SU-DHL-6 (cell line): ENCODE results near the gene PGAM2.

ENCODE experiments used
- H2AFZ ChIP-seq: fragments of 200-600 bp; sonication (generic); 2 replicates; pipeline ENCODE4 v1.6.1; 2014; ENCODE audit warnings: low read depth, mild to moderate bottlenecking, moderate library complexity, mixed read lengths, antibody characterized with exemption, low read length; ENCODE audit not compliant: severe bottlenecking
- H3F3A ChIP-seq: fragments of 200-600 bp; shearing (Covaris generic); 2 replicates; pipeline ENCODE4 v1.6.0; 2016; ENCODE audit warnings: antibody characterized with exemption, mild to moderate bottlenecking; ENCODE audit not compliant: insufficient read depth
- H3K27ac ChIP-seq: fragments of 200-600 bp; sonication (generic); 2 replicates; pipeline ENCODE4 v1.5.1; 2016; ENCODE audit warnings: low read depth, mild to moderate bottlenecking, low read length, moderate library complexity, mixed read lengths
- H3K27me3 ChIP-seq: fragments of 200-600 bp; sonication (generic), shearing (Covaris generic); 2 replicates; pipeline ENCODE4 v1.6.0; 2014; ENCODE audit warnings: mild to moderate bottlenecking, low read length
- H3K36me3 ChIP-seq: fragments of 200-600 bp; sonication (generic); 2 replicates; pipeline ENCODE4 v1.6.1; 2014; ENCODE audit warnings: mild to moderate bottlenecking, low read length, mixed read lengths
- H3K4me2 ChIP-seq: fragments of 300-600, 200-600 bp; shearing (Covaris generic), sonication (generic); 2 replicates; pipeline ENCODE4 v1.6.0; 2014; ENCODE audit warnings: low read length, low read depth, mild to moderate bottlenecking; ENCODE audit not compliant: poor library complexity, severe bottlenecking
- H3K4me3 ChIP-seq: fragments of 200-600 bp; sonication (generic); 2 replicates; pipeline ENCODE4 v1.5.1; 2014; ENCODE audit warnings: antibody characterized with exemption, low read length, mild to moderate bottlenecking, mixed read lengths; ENCODE audit not compliant: insufficient read depth, poor library complexity, severe bottlenecking
- H3K79me2 ChIP-seq: fragments of 200-600 bp; sonication (generic); 2 replicates; pipeline ENCODE4 v1.6.1; 2014; ENCODE audit warnings: mild to moderate bottlenecking, low read length, moderate library complexity; ENCODE audit not compliant: insufficient read depth
- H3K9ac ChIP-seq: fragments of 200-600 bp; sonication (generic); 2 replicates; pipeline ENCODE4 v1.7.0; 2014; ENCODE audit warnings: mild to moderate bottlenecking, low read length
- H3K9me2 ChIP-seq: fragments of 200-600 bp; sonication (generic); replicated peaks from 2 replicates; pipeline ENCODE4 v1.6.1; 2014; ENCODE audit warnings: low read length; ENCODE audit not compliant: insufficient read depth
- H3K9me3 ChIP-seq: fragments of 200-600 bp; sonication (generic); 2 replicates; pipeline ENCODE4 v1.6.1; 2014; ENCODE audit warnings: low read length, mixed read lengths; ENCODE audit not compliant: insufficient read depth
- H4K20me1 ChIP-seq: fragments of 200-600 bp; sonication (generic); 2 replicates; pipeline ENCODE4 v1.6.1; 2014; ENCODE audit warnings: low read depth, mild to moderate bottlenecking, antibody characterized with exemption, low read length, moderate library complexity, mixed read lengths
- EZH2phosphoT487 ChIP-seq: fragments of 200-600 bp; sonication (generic), shearing (Covaris generic); conservative IDR thresholded peaks from 2 replicates; pipeline ENCODE4 v1.6.1; 2018; ENCODE audit warnings: mild to moderate bottlenecking, antibody characterized with exemption, low read length, moderate library complexity, mixed read lengths
- TF ChIP-seq, protein P1 (sequence below): fragments of 200-600 bp; sonication (generic); IDR thresholded peaks from one replicate; pipeline ENCODE4 v1.5.1; 2017; ENCODE audit warnings: antibody characterized with exemption, mild to moderate bottlenecking, low read length, moderate library complexity; ENCODE audit not compliant: insufficient read depth, poor library complexity, severe bottlenecking

The PGAM2 gene

DNA sequence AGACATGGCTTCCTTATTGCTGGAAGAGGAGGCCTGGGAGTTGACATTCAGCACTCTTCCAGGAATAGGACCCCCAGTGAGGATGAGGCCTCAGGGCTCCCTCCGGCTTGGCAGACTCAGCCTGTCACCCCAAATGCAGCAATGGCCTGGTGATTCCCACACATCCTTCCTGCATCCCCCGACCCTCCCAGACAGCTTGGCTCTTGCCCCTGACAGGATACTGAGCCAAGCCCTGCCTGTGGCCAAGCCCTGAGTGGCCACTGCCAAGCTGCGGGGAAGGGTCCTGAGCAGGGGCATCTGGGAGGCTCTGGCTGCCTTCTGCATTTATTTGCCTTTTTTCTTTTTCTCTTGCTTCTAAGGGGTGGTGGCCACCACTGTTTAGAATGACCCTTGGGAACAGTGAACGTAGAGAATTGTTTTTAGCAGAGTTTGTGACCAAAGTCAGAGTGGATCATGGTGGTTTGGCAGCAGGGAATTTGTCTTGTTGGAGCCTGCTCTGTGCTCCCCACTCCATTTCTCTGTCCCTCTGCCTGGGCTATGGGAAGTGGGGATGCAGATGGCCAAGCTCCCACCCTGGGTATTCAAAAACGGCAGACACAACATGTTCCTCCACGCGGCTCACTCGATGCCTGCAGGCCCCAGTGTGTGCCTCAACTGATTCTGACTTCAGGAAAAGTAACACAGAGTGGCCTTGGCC lies 4.3 kb downstream of the PGAM2 start:
- Histone ChIP-seq H3K27me3 (no peaks in the 10 kb centered on the region), H4K20me1 (no peaks in the 10 kb centered on the region; the same call in 1 of the 2 replicates), H2AFZ (no peak overlapping the region), H3K79me2 (peaks cover 9% of the 10 kb centered on the region; the same call in 1 of the 2 replicates), H3K4me2 (no peak overlapping the region), H3K9ac (no peak overlapping the region), H3K9me2 (no peaks in the 10 kb centered on the region), H3K4me3 (no peak overlapping the region), H3K27ac (no peak overlapping the region), H3K9me3 (no peaks in the 10 kb centered on the region), H3F3A (0 out of 2 replicates have a peak, but pooled peaks cover 5% of the 10 kb centered on the region), H3K36me3 (peaks cover 14% of the 10 kb centered on the region; the same call in 1 of the 2 replicates)
- TF ChIP-seq, protein P1, sequence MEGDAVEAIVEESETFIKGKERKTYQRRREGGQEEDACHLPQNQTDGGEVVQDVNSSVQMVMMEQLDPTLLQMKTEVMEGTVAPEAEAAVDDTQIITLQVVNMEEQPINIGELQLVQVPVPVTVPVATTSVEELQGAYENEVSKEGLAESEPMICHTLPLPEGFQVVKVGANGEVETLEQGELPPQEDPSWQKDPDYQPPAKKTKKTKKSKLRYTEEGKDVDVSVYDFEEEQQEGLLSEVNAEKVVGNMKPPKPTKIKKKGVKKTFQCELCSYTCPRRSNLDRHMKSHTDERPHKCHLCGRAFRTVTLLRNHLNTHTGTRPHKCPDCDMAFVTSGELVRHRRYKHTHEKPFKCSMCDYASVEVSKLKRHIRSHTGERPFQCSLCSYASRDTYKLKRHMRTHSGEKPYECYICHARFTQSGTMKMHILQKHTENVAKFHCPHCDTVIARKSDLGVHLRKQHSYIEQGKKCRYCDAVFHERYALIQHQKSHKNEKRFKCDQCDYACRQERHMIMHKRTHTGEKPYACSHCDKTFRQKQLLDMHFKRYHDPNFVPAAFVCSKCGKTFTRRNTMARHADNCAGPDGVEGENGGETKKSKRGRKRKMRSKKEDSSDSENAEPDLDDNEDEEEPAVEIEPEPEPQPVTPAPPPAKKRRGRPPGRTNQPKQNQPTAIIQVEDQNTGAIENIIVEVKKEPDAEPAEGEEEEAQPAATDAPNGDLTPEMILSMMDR, result no peak
- no peak for TF ChIP-seq EZH2phosphoT487

DNA sequence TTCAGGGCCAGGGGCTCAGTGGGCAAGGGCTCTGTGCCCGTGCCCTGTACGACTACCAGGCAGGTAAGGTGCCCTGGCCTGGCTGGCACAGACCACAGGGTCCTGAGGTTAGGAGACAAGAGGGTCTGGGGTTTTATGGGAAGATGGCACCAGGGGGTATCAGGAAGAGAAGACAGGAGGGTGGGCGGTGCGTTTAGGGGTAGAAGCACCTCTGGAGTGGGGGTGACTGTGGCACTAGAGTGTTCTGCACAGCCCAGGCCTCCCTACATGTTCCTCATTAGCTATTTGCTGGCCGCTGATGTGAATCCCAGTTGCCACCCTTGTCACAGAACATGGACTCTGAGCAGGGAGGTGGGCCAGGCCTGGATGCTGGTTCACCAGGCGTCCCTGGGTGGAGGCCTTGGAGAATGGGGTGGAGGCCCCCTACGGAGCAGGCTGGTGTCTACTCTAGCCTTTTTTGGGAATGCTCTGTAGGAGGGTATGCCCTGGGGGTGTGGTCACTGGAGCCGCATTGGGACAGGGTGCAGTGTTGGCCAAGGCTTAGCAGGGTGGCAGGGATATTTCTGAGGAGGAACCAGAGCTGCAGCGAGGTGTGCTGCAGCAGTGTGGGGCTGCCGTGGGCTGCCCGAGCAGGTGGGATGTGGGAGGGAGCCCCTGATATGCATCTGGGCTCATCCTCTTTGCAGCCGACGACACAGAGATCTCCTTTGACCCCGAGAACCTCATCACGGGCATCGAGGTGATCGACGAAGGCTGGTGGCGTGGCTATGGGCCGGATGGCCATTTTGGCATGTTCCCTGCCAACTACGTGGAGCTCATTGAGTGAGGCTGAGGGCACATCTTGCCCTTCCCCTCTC lies 5.0 kb downstream of the PGAM2 start:
- Histone ChIP-seq H3K9me2 (no peaks in the 10 kb centered on the region), H3K9ac (no peak overlapping the region), H3F3A (0 out of 2 replicates have a peak, but pooled peaks cover 4% of the 10 kb centered on the region), H3K36me3 (peaks cover 14% of the 10 kb centered on the region; the same call in 1 of the 2 replicates), H2AFZ (no peak overlapping the region), H3K27me3 (no peaks in the 10 kb centered on the region), H3K79me2 (peaks cover 10% of the 10 kb centered on the region; the same call in 1 of the 2 replicates), H4K20me1 (no peaks in the 10 kb centered on the region; the same call in 1 of the 2 replicates), H3K4me3 (no peak overlapping the region), H3K9me3 (no peaks in the 10 kb centered on the region), H3K27ac (no peak overlapping the region), H3K4me2 (no peak overlapping the region)
- TF ChIP-seq, protein P1, result no peak
- no peak for TF ChIP-seq EZH2phosphoT487

- H3K79me2 ChIP-seq, result peaks cover 16% of the 10 kb centered on the region; the same call in 1 of the 2 replicates
- no peaks in the 10 kb centered on the region for H3K9me3 ChIP-seq
- H3K4me3 ChIP-seq, result no peak overlapping the region
- no peak overlapping the region for H3K4me2 ChIP-seq
- no peak overlapping the region for H2AFZ ChIP-seq
- H3F3A ChIP-seq, result 0 out of 2 replicates have a peak, but pooled peaks cover 3% of the 10 kb centered on the region
- peaks cover 19% of the 10 kb centered on the region; the same call in 1 of the 2 replicates for H3K36me3 ChIP-seq
- TF ChIP-seq, protein P1, result no peak
- TF ChIP-seq EZH2phosphoT487, result no peak
- no peaks in the 10 kb centered on the region; the same call in 1 of the 2 replicates for H4K20me1 ChIP-seq
- H3K27me3 ChIP-seq, result no peaks in the 10 kb centered on the region
- H3K27ac ChIP-seq, result peak overlapping the region; percentile 9; the same call in 1 of the 2 replicates
- no peaks in the 10 kb centered on the region for H3K9me2 ChIP-seq
- H3K9ac ChIP-seq, result no peak overlapping the region
Observed at GRCh38 chr7:44059219-44060090, 5.9 kb downstream of the PGAM2 start.
